K562 (cell line): ENCODE data around the gene NIPAL4. TPM values are rescaled to one million over a fixed set of nuclear protein-coding genes. Genes with fewer than 3 reads are reported as not detected.

Experiments used
- ATAC-seq: fragments of 200-7000 bp; cut with Tn5 transposase; 3 replicates; pipeline ENCODE4 v1.9.1; 2020; ENCODE audit warnings: moderate library complexity
- BruUV-seq: library from RNA; stranded (reverse); fragments of 400-500 nt; replicated peaks from 2 replicates; lab custom pipeline; 2021; lab: Mats Ljungman, UMichigan
- CTCF ChIA-PET: fragments of 300-600 bp; formaldehyde crosslinking; extraction: SDS; loops from one replicate; lab custom pipeline; 2021; ENCODE audit warnings: low intra/inter-chr PET ratio; lab: Yijun Ruan, JAX
- POLR2A ChIA-PET: fragments of 300-600, 350-650 bp; sonication (Branson Sonifier 250); formaldehyde crosslinking; extraction: SDS; loops from one replicate; lab custom pipeline; 2021; ENCODE audit warnings: antibody characterized with exemption, inconsistent platforms; lab: Yijun Ruan, JAX
- DNase-seq, 4 experiments: peaks; one replicate each; pipeline versions ENCODE4 v3.0.0 to v3.0.0-alpha.2; 2011 to 2018; ENCODE audit warnings: low spot score in 3 of 4, mixed read lengths in 3 of 4; ENCODE audit errors: extremely low read depth in 1 of 4
- FAIRE-seq: peaks from 2 replicates; lab custom pipeline; 2011; peaks lifted over from hg19 to GRCh38; lab: Jason Lieb, UNC
- H2AFZ ChIP-seq: 2 replicates; pipeline ENCODE4 v1.6.0; 2011; ENCODE audit warnings: low read depth, low read length, control low read depth, inconsistent platforms
- H3K27ac ChIP-seq: fragments of 200-600 bp; 3 replicates; pipeline ENCODE4 v1.8.0; 2011; ENCODE audit warnings: low read depth, mild to moderate bottlenecking, control low read depth, inconsistent platforms, low read length, moderate library complexity, mixed read lengths; ENCODE audit errors: extremely low read depth
- H3K27me3 ChIP-seq, 2 experiments: fragments of 300-600 bp in 1 of 2; 2 replicates in 1 of 2; 3 replicates in 1 of 2; pipeline versions ENCODE4 v1.6.0 to v1.8.0; 2011; ENCODE audit warnings: inconsistent platforms in 2 of 2, low read length in 2 of 2, mild to moderate bottlenecking in 1 of 2, mixed read lengths in 1 of 2, moderate library complexity in 1 of 2; ENCODE audit not compliant: control insufficient read depth in 2 of 2, insufficient read depth in 2 of 2
- H3K36me3 ChIP-seq: fragments of 300-600 bp; 3 replicates; pipeline ENCODE4 v1.8.0; 2011; ENCODE audit warnings: mild to moderate bottlenecking, low read length, inconsistent platforms; ENCODE audit not compliant: control insufficient read depth, insufficient read depth
- H3K4me1 ChIP-seq, 2 experiments: fragments of 200-600 bp in 1 of 2; replicated peaks in 1 of 2; 2 replicates in 1 of 2; 3 replicates in 1 of 2; pipeline versions ENCODE4 v1.5.1 to v1.8.0; 2011; ENCODE audit warnings: inconsistent platforms in 2 of 2, low read length in 2 of 2, mild to moderate bottlenecking in 1 of 2, mixed read lengths in 1 of 2, moderate library complexity in 1 of 2; ENCODE audit not compliant: control insufficient read depth in 2 of 2, insufficient read depth in 2 of 2
- H3K4me2 ChIP-seq: 2 replicates; pipeline ENCODE4 v1.6.1; 2011; ENCODE audit warnings: low read length, control low read depth, inconsistent platforms, mixed read lengths; ENCODE audit not compliant: insufficient read depth
- H3K4me3 ChIP-seq: fragments of 200-600 bp; sonication (generic), shearing (Covaris generic); 2 replicates; pipeline ENCODE4 v1.5.1; 2016; ENCODE audit warnings: control low read depth, inconsistent platforms
- H3K79me2 ChIP-seq: fragments of 200-600 bp; 3 replicates; pipeline ENCODE4 v1.8.0; 2011; ENCODE audit warnings: low read length, inconsistent platforms; ENCODE audit not compliant: control insufficient read depth, insufficient read depth
- H3K9ac ChIP-seq, 2 experiments: 2 replicates each; pipeline versions ENCODE4 v1.6.0 to v1.6.1; 2011; ENCODE audit warnings: low read depth in 2 of 2, low read length in 2 of 2, control low read depth in 1 of 2, inconsistent platforms in 1 of 2, mild to moderate bottlenecking in 1 of 2, mixed read lengths in 1 of 2; ENCODE audit not compliant: insufficient read depth in 1 of 2
- H3K9me1 ChIP-seq: one replicate; pipeline ENCODE4 v1.6.0; 2011; ENCODE audit warnings: inconsistent platforms, mild to moderate bottlenecking, low read length, moderate library complexity; ENCODE audit not compliant: control insufficient read depth, insufficient read depth
- H3K9me3 ChIP-seq: replicated peaks from 2 replicates; pipeline ENCODE4 v1.5.1; 2011; ENCODE audit warnings: low read depth, low read length, inconsistent platforms; ENCODE audit not compliant: control insufficient read depth, insufficient read depth
- H4K20me1 ChIP-seq: replicated peaks from 2 replicates; pipeline ENCODE4 v1.6.1; 2011; ENCODE audit warnings: low read length, inconsistent platforms, mixed read lengths; ENCODE audit not compliant: control insufficient read depth, insufficient read depth
- ATF7 ChIP-seq: fragments of 450-650 bp; IDR thresholded peaks from 2 replicates; pipeline ENCODE4 v1.7.1; 2014; ENCODE audit warnings: mild to moderate bottlenecking, moderate library complexity
- BCOR ChIP-seq: fragments of 450-650 bp; IDR thresholded peaks from 2 replicates; pipeline ENCODE4 v1.6.1; 2016
- EGR1 ChIP-seq: fragments of 450-650 bp; conservative IDR thresholded peaks from 2 replicates; pipeline ENCODE4 v1.6.1; 2017; ENCODE audit warnings: mild to moderate bottlenecking
- HDAC8 ChIP-seq: fragments of 450-650 bp; IDR thresholded peaks from 2 replicates; pipeline ENCODE4 v1.6.1; 2016; ENCODE audit warnings: mild to moderate bottlenecking, missing genetic modification characterization, moderate library complexity, missing compliant biosample characterization
- KAT2B ChIP-seq: IDR thresholded peaks from one replicate; pipeline ENCODE4 v1.6.1; 2012; ENCODE audit warnings: low read depth, mild to moderate bottlenecking, control low read depth, inconsistent platforms, low read length, moderate library complexity
- MCM3 ChIP-seq: fragments of 450-650 bp; IDR thresholded peaks from 2 replicates; pipeline ENCODE4 v1.6.1; 2016
- PURB ChIP-seq: sonication (generic); formaldehyde crosslinking; IDR thresholded peaks from 2 replicates; pipeline ENCODE4 v1.9.0; 2021; ENCODE audit warnings: low read depth, mild to moderate bottlenecking, missing genetic modification reagents
- RAD51 ChIP-seq: fragments of 450-650 bp; IDR thresholded peaks from 2 replicates; pipeline ENCODE4 v1.7.1; 2016; ENCODE audit warnings: low read depth, mild to moderate bottlenecking, borderline replicate concordance
- RBBP5 ChIP-seq: fragments of 200-600 bp; sonication (generic); IDR thresholded peaks from 2 replicates; pipeline ENCODE4 v1.6.1; 2012; ENCODE audit warnings: borderline replicate concordance, mild to moderate bottlenecking, low read length, control low read depth, inconsistent platforms; ENCODE audit not compliant: insufficient read depth, poor library complexity, severe bottlenecking
- SUPT5H ChIP-seq: fragments of 450-650 bp; IDR thresholded peaks from 2 replicates; pipeline ENCODE4 v1.6.1; 2016
- ZBTB17 ChIP-seq: fragments of 450-650 bp; formaldehyde crosslinking; IDR thresholded peaks from 2 replicates; pipeline ENCODE4 v1.4.0; 2020; ENCODE audit warnings: mild to moderate bottlenecking
- ZNF583 ChIP-seq: fragments of 250-450 bp; sonication (Bioruptor Pico); IDR thresholded peaks from 2 replicates; pipeline ENCODE4 v1.4.0; 2020
- WGBS: fragments of 100-300 bp; shearing (Covaris generic); methylation state at CpG from one replicate; pipeline ENCODE4 v1.1.6; 2016; ENCODE audit warnings: low coverage, mixed read lengths; ENCODE audit not compliant: insufficient coverage; ENCODE audit errors: missing lambda C conversion rate; 5-methylcytosine and 5-hydroxymethylcytosine counted together
- in situ Hi-C: fragments of 300-500 bp; cut with MboI; formaldehyde crosslinking; loops from 4 replicates; pipeline ENCODE4 v1.15.0; 2018; ENCODE audit warnings: inconsistent platforms, mixed read lengths
- intact Hi-C: fragments of 100-400 bp; cut with micrococcal nuclease; formaldehyde crosslinking; loops from 2 replicates; pipeline ENCODE4 v1.14.2; 2022
- polyA plus RNA-seq, 8 experiments: library from polyadenylated mRNA; depleted of rRNA in 4 of 8; stranded (reverse) in 5 of 8; unstranded in 3 of 8; fragments of >200 nt; fragmentation: Nextera tagmentation in 2 of 8; fragmentation: Illumina TruSeq in 1 of 8; extraction: Ambion mirVana in 2 of 8; extraction: Trizol in 1 of 8; gene quantifications; 2 replicates each; pipeline versions ENCODE4 v1.2.1 to v1.2.3, GENCODE V29; 2011 to 2014; ENCODE audit warnings: inconsistent platforms in 1 of 8, missing spikeins in 1 of 8
- total RNA-seq, 7 experiments: library from RNA; depleted of rRNA in 6 of 7; stranded (reverse); fragments of >200 nt in 6 of 7; fragmentation: Illumina TruSeq in 2 of 7; extraction: Trizol in 2 of 7; gene quantifications; 2 replicates each; pipeline versions ENCODE4 v1.2.1 to v1.2.3, GENCODE V29; 2011 to 2021; ENCODE audit warnings: low replicate concordance in 1 of 7
- TF ChIP-seq, protein P1 (sequence below): fragments of 450-650 bp; IDR thresholded peaks from 2 replicates; pipeline ENCODE4 v1.7.1; 2018; ENCODE audit warnings: mild to moderate bottlenecking, low read depth; ENCODE audit not compliant: partially characterized antibody
- TF ChIP-seq, protein P2 (sequence below), 2 experiments: fragments of 450-650 bp; IDR thresholded peaks; 2 replicates each; pipeline ENCODE4 v1.6.1; 2018; ENCODE audit warnings: mild to moderate bottlenecking in 2 of 2, low read depth in 1 of 2; ENCODE audit not compliant: partially characterized antibody in 2 of 2
- TF ChIP-seq, protein P3 (sequence below): fragments of 250-450 bp; sonication (Bioruptor Pico); IDR thresholded peaks from 2 replicates; pipeline ENCODE4 v1.8.0; 2022; ENCODE audit warnings: inconsistent platforms

Gene NIPAL4
- total and polyA plus RNA-seq, 9 of the 15 experiments (the other 6 are each of a cell fraction or from before 2014, with no cell fraction given): not detected

DNA sequence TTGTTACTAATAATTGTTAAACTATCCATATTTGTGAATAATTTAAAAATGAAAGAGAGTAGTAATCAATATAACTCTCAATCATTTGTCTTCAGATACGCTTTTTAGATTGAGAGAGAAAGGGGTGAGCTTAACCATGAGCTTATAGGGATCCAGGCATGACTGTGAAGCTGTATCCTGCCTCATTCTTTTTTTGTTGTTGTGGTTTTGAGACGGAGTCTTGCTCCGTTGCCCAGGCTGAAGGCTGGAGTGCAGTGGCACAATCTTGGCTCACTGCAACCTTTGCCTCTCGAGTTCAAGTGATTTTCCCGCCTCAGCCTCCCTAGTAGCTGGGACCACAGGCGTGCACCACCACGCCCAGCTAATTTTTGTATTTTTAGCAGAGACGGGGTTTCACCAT lies 44.0 kb downstream of the NIPAL4 start:
- Histone ChIP-seq H3K27me3 (peaks cover 0 to 7% of the 10 kb centered on the region in 2 experiments; a peak in 1 of 5 replicates), H4K20me1 (no peaks in the 10 kb centered on the region), H3K9me3 (no peaks in the 10 kb centered on the region), H2AFZ (no peak overlapping the region), H3K27ac (no peak overlapping the region), H3K79me2 (no peaks in the 10 kb centered on the region), H3K4me3 (no peak overlapping the region), H3K9me1 (no peaks in the 10 kb centered on the region), H3K36me3 (no peaks in the 10 kb centered on the region), H3K4me2 (no peak overlapping the region), H3K9ac (no peak overlapping the region), H3K4me1 (no peaks in the 10 kb centered on the region)
- 31% methylated on average over 8 of the region's 8 CpGs for WGBS
- DNase-seq: no peak
- no TSS peak for BruUV-seq
- intact Hi-C loops: no loop called here
- POLR2A ChIA-PET: no interaction called here
- no peak for ATAC-seq
- in situ Hi-C loops: no loop called here
- CTCF ChIA-PET: no interaction called here
- no peak for FAIRE-seq
- TF ChIP-seq RBBP5 (no peak), KAT2B (no peak), ZNF583 (CRISPR knock-in tag) (no peak), ZBTB17 (CRISPR knock-in tag) (no peak), RAD51 (no peak), HDAC8 (tag) (no peak), MCM3 (no peak), PURB (CRISPR knock-in tag) (no peak), SUPT5H (no peak), EGR1 (no peak), ATF7 (no peak), BCOR (no peak)
- TF ChIP-seq, protein P1, sequence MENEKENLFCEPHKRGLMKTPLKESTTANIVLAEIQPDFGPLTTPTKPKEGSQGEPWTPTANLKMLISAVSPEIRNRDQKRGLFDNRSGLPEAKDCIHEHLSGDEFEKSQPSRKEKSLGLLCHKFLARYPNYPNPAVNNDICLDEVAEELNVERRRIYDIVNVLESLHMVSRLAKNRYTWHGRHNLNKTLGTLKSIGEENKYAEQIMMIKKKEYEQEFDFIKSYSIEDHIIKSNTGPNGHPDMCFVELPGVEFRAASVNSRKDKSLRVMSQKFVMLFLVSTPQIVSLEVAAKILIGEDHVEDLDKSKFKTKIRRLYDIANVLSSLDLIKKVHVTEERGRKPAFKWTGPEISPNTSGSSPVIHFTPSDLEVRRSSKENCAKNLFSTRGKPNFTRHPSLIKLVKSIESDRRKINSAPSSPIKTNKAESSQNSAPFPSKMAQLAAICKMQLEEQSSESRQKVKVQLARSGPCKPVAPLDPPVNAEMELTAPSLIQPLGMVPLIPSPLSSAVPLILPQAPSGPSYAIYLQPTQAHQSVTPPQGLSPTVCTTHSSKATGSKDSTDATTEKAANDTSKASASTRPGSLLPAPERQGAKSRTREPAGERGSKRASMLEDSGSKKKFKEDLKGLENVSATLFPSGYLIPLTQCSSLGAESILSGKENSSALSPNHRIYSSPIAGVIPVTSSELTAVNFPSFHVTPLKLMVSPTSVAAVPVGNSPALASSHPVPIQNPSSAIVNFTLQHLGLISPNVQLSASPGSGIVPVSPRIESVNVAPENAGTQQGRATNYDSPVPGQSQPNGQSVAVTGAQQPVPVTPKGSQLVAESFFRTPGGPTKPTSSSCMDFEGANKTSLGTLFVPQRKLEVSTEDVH: no peak
- TF ChIP-seq, protein P2, sequence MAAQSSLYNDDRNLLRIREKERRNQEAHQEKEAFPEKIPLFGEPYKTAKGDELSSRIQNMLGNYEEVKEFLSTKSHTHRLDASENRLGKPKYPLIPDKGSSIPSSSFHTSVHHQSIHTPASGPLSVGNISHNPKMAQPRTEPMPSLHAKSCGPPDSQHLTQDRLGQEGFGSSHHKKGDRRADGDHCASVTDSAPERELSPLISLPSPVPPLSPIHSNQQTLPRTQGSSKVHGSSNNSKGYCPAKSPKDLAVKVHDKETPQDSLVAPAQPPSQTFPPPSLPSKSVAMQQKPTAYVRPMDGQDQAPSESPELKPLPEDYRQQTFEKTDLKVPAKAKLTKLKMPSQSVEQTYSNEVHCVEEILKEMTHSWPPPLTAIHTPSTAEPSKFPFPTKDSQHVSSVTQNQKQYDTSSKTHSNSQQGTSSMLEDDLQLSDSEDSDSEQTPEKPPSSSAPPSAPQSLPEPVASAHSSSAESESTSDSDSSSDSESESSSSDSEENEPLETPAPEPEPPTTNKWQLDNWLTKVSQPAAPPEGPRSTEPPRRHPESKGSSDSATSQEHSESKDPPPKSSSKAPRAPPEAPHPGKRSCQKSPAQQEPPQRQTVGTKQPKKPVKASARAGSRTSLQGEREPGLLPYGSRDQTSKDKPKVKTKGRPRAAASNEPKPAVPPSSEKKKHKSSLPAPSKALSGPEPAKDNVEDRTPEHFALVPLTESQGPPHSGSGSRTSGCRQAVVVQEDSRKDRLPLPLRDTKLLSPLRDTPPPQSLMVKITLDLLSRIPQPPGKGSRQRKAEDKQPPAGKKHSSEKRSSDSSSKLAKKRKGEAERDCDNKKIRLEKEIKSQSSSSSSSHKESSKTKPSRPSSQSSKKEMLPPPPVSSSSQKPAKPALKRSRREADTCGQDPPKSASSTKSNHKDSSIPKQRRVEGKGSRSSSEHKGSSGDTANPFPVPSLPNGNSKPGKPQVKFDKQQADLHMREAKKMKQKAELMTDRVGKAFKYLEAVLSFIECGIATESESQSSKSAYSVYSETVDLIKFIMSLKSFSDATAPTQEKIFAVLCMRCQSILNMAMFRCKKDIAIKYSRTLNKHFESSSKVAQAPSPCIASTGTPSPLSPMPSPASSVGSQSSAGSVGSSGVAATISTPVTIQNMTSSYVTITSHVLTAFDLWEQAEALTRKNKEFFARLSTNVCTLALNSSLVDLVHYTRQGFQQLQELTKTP (IDR thresholded peaks at IDR 0.05; ENCODE audit: low read depth in 1 of 2, partially characterized antibody in 2 of 2): no peak
- TF ChIP-seq, protein P3, sequence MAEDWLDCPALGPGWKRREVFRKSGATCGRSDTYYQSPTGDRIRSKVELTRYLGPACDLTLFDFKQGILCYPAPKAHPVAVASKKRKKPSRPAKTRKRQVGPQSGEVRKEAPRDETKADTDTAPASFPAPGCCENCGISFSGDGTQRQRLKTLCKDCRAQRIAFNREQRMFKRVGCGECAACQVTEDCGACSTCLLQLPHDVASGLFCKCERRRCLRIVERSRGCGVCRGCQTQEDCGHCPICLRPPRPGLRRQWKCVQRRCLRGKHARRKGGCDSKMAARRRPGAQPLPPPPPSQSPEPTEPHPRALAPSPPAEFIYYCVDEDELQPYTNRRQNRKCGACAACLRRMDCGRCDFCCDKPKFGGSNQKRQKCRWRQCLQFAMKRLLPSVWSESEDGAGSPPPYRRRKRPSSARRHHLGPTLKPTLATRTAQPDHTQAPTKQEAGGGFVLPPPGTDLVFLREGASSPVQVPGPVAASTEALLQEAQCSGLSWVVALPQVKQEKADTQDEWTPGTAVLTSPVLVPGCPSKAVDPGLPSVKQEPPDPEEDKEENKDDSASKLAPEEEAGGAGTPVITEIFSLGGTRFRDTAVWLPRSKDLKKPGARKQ: no peak
